Subcutaneous abdominal adipose tissue (tissue), 5 donors: Measurements from ENCODE around the gene FOXI1.

Experiments used
- H3K27ac ChIP-seq: one replicate; pipeline ENCODE4 v1.7.0; 2013; ENCODE audit warnings: low read depth, mild to moderate bottlenecking, inconsistent platforms, low read length, moderate library complexity
- H3K27me3 ChIP-seq, 5 donors: one replicate each; pipeline ENCODE4 v1.7.0; 2013; ENCODE audit warnings: low read length in 5 of 5, inconsistent platforms in 1 of 5; ENCODE audit not compliant: control insufficient read depth in 5 of 5, insufficient read depth in 4 of 5
- H3K36me3 ChIP-seq, 5 donors: one replicate each; pipeline ENCODE4 v1.7.0; 2013; ENCODE audit warnings: low read length in 5 of 5; ENCODE audit not compliant: control insufficient read depth in 5 of 5, insufficient read depth in 5 of 5
- H3K4me1 ChIP-seq, 5 donors: one replicate each; pipeline ENCODE4 v1.7.0; 2013; ENCODE audit warnings: low read length in 5 of 5, mild to moderate bottlenecking in 3 of 5, moderate library complexity in 1 of 5; ENCODE audit not compliant: control insufficient read depth in 5 of 5, insufficient read depth in 5 of 5
- H3K4me3 ChIP-seq, 5 donors: one replicate each; pipeline ENCODE4 v1.7.0; 2013; ENCODE audit warnings: low read length in 5 of 5, low read depth in 1 of 5
- H3K9ac ChIP-seq, 5 donors: one replicate each; pipeline ENCODE4 v1.7.0; 2013; ENCODE audit warnings: low read length in 5 of 5, mild to moderate bottlenecking in 4 of 5, moderate library complexity in 3 of 5
- H3K9me3 ChIP-seq, 5 donors: one replicate each; pipeline ENCODE4 v1.7.0; 2013; ENCODE audit warnings: low read length in 5 of 5; ENCODE audit not compliant: control insufficient read depth in 5 of 5
- donor health status: healthy.
- donor health status: healthy.
- donor health status: healthy.
- donor health status: healthy.
- donor health status: healthy.

Gene FOXI1

GRCh38 chr5:170120576-170120975, 14.9 kb downstream of the FOXI1 start:
- peaks cover 0 to 3% (median 0%) of the 10 kb centered on the region in 5 donors for H3K27me3 ChIP-seq

DNA sequence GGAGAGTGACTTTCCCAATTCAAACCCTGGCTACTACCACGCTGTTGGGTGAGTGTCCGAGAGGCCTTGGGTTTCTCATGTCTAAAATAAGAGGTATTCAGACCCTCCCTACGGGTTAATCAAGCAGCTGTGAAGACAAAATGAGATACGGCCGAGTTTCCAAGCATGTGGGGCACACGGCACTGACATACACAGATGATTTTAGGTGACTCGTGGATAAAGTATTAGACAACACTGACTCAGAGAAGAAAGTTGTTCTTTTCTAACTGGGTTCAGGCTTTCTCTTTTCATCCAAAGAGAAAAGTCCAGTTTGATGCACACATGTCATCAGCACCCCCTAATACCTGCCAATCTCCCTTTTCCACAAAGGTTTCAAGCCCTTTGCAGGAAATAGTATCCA, 15.6 kb downstream of the FOXI1 start:
- H3K9ac ChIP-seq: no peak overlapping the region
- H3K9me3 ChIP-seq: peaks cover under 1 to 19% (median 8%) of the 10 kb centered on the region in 5 donors
- H3K4me3 ChIP-seq: no peak overlapping the region
- H3K36me3 ChIP-seq: no peaks in the 10 kb centered on the region
- no peak overlapping the region for H3K27ac ChIP-seq
- peaks cover 0 to 3% (median 0%) of the 10 kb centered on the region in 5 donors for H3K27me3 ChIP-seq
- H3K4me1 ChIP-seq: no peaks in the 10 kb centered on the region

More at GRCh38 chr5:170120576-170120975, 14.9 kb downstream of the FOXI1 start:
- no peak overlapping the region for H3K4me3 ChIP-seq
- H3K9ac ChIP-seq: no peak overlapping the region
- H3K9me3 ChIP-seq: peaks cover 0 to 12% (median 2%) of the 10 kb centered on the region in 5 donors
- H3K27ac ChIP-seq: no peak overlapping the region
- H3K4me1 ChIP-seq: no peaks in the 10 kb centered on the region
- H3K36me3 ChIP-seq: no peaks in the 10 kb centered on the region

DNA sequence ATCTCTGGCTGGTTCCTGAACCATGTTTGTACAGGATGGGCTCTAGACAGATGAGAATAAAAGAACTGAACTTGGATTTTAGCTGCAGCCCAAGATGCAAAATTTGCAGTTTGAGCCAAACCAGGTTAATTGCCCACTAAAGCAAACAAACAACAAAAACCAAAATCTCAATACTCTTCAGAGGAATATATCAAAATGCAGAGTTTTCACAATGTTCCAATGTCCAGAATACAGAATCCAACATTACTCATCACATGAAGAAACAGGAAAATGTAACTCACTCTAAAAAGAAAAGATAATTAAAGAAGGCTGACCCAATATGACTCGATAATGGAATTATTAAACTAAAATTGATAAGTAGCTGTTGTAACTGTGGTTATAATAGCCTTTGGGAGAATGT, 20.4 kb downstream of the FOXI1 start:
- Histone ChIP-seq H3K4me3 (no peak overlapping the region), H3K36me3 (no peaks in the 10 kb centered on the region), H3K9ac (no peak overlapping the region)

GRCh38 chr5:170126626-170127025, 20.9 kb downstream of the FOXI1 start:
- Histone ChIP-seq H3K27me3 (no peaks in the 10 kb centered on the region), H3K9me3 (peaks cover 3 to 36% (median 13%) of the 10 kb centered on the region in 5 donors), H3K4me3 (no peak overlapping the region), H3K27ac (no peak overlapping the region), H3K4me1 (no peaks in the 10 kb centered on the region), H3K9ac (no peak overlapping the region), H3K36me3 (no peaks in the 10 kb centered on the region)

More for the DNA sequence above, 20.4 kb downstream of the FOXI1 start:
- H3K27me3 ChIP-seq: peaks cover 0 to 3% (median 0%) of the 10 kb centered on the region in 5 donors
- no peak overlapping the region for H3K27ac ChIP-seq
- peaks cover 3 to 32% (median 12%) of the 10 kb centered on the region in 5 donors for H3K9me3 ChIP-seq
- no peaks in the 10 kb centered on the region for H3K4me1 ChIP-seq

GRCh38 chr5:170131235-170131634, 25.5 kb downstream of the FOXI1 start:
- no peak overlapping the region for H3K4me3 ChIP-seq
- H3K9me3 ChIP-seq: peaks cover 0 to 21% (median 9%) of the 10 kb centered on the region in 5 donors
- H3K9ac ChIP-seq: no peak overlapping the region
- no peaks in the 10 kb centered on the region for H3K36me3 ChIP-seq
- H3K4me1 ChIP-seq: peaks cover 0 to 9% (median 0%) of the 10 kb centered on the region in 5 donors
- H3K27me3 ChIP-seq: peaks cover 0 to 3% (median 0%) of the 10 kb centered on the region in 5 donors
- no peak overlapping the region for H3K27ac ChIP-seq

DNA sequence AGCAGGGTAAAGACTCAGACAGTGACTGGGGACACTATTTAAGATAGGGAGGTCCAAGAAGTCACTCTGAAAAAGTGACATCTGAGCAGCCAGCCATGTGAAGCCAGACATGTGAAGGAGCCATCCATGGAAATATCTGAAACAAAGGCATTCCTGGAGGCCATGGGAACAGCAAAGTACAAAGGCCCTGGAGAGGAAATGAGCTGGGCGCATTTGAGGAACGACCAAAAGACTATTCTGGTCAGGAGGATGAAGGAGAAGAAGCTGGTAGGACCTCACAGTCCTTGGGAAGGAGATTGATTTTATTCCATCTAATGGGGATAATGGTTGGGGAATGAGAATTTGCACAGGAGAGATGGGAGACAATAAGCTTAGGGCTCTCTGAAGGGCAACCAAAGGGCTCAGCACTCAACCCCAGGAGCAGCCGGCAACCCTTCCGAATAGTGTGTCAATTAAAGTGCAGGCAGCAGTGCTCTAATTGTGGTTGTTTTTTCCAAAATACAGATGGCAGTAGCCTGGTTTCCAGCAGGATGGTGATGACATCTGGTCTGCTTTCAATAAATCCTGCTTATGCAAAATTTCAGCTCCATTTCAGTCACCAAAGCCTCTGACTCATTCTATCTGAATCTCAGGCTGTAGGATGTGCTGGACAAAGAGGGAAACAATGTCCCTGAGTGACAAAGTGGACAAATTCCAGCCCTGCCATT, 26.7 kb downstream of the FOXI1 start:
- peaks cover 0 to 9% (median 5%) of the 10 kb centered on the region in 5 donors for H3K9me3 ChIP-seq
- peaks cover 0 to 3% (median 0%) of the 10 kb centered on the region in 5 donors for H3K27me3 ChIP-seq
- H3K4me1 ChIP-seq: peaks cover 0 to 12% (median 0%) of the 10 kb centered on the region in 5 donors
- H3K9ac ChIP-seq: no peak overlapping the region
- H3K36me3 ChIP-seq: no peaks in the 10 kb centered on the region
- H3K4me3 ChIP-seq: no peak overlapping the region
- H3K27ac ChIP-seq: no peak overlapping the region

GRCh38 chr5:170132976-170133448, 27.3 kb downstream of the FOXI1 start:
- Histone ChIP-seq H3K4me1 (peaks cover 0 to 12% (median 0%) of the 10 kb centered on the region in 5 donors), H3K9ac (no peak overlapping the region), H3K9me3 (peaks cover 0 to 8% (median 5%) of the 10 kb centered on the region in 5 donors), H3K27me3 (peaks cover 0 to 3% (median 0%) of the 10 kb centered on the region in 5 donors), H3K4me3 (no peak overlapping the region), H3K27ac (no peak overlapping the region), H3K36me3 (no peaks in the 10 kb centered on the region)

GRCh38 chr5:170135796-170136490, 30.2 kb downstream of the FOXI1 start:
- Histone ChIP-seq H3K9ac (no peak overlapping the region), H3K27ac (no peak overlapping the region)

DNA sequence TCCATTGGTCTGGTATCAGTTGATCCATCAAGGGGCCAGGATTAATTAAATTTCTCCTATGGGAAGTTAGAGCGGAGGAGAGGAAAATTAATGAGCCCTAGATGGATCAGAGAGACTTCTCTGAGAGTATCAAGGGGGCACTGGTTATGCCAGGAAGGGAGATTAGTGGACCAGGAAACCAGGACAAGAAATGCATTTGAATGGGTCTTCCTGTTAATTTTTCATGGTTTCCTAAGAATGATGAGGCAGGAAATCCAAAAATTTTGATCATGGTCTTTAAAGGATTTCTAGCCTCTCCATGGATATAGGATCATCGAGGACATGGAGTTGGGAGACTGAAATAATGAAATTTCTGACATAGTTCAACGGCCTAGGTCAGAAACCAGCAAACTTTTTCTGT, 30.8 kb downstream of the FOXI1 start:
- no peak overlapping the region for H3K9ac ChIP-seq
- peaks cover 0 to 3% (median 0%) of the 10 kb centered on the region in 5 donors for H3K27me3 ChIP-seq
- no peaks in the 10 kb centered on the region for H3K36me3 ChIP-seq
- peaks cover 0 to 12% (median 0%) of the 10 kb centered on the region in 5 donors for H3K4me1 ChIP-seq
- no peak overlapping the region for H3K27ac ChIP-seq
- no peak overlapping the region for H3K4me3 ChIP-seq
- H3K9me3 ChIP-seq: peaks cover 0 to 5% (median 3%) of the 10 kb centered on the region in 5 donors

More at GRCh38 chr5:170135796-170136490, 30.2 kb downstream of the FOXI1 start:
- H3K36me3 ChIP-seq: no peaks in the 10 kb centered on the region
- H3K4me3 ChIP-seq: no peak overlapping the region
- peaks cover 0 to 12% (median 0%) of the 10 kb centered on the region in 5 donors for H3K4me1 ChIP-seq
- H3K27me3 ChIP-seq: peaks cover 0 to 3% (median 0%) of the 10 kb centered on the region in 5 donors
- peaks cover 0 to 8% (median 4%) of the 10 kb centered on the region in 5 donors for H3K9me3 ChIP-seq
